Measurements from ENCODE around the gene RAC2. TPM values are rescaled to one million over a fixed set of nuclear protein-coding genes. Genes with fewer than 3 reads are reported as not detected.

RAC2 gene
- total and polyA plus RNA-seq, 9 of the 15 experiments (the other 6 are each of a cell fraction or from before 2014, with no cell fraction given) = 22.7 to 103 (median 43.3) TPM

DNA sequence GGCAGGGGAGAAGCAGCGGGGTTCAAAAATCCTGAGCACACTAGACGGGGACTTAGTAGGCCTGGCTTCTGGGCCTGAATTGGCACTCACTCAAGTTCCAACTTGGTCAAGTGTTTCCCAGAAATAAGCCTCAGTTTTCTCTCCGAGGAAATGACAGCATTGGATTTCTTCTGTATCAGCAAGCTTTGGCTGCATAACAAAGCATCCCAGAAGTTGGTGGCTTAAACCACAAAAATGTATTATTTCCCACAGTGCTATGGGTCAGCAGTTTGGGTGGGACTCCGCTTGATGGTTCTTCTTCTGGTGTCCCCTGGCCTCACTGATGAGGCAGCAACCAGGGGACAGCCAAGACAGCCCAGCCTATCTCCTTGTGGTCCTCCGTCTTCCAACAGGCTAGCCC, 36.6 kb upstream of the RAC2 start:
- H3K9me1 ChIP-seq (ENCODE audit: control insufficient read depth, insufficient read depth, low read length) = no peaks in the 10 kb centered on the region
- H3K9me3 ChIP-seq (replicated peaks; ENCODE audit: control insufficient read depth, insufficient read depth, low read depth, low read length) = no peaks in the 10 kb centered on the region
- H3K4me3 ChIP-seq = no peak overlapping the region
- ChIA-PET POLR2A (interaction anchor here (0.6 kb wide), 1 partner anchor 11 kb away, joined by 3 read pairs; no protein-coding TSS in a partner anchor), CTCF (ENCODE audit: low intra/inter-chr PET ratio) (interaction anchor here (0.6 kb wide), 1 partner anchor 183 kb away, joined by 3 read pairs; no protein-coding TSS in a partner anchor)
- H3K9ac ChIP-seq (ENCODE audit: insufficient read depth in 1 of 2, low read depth in 2 of 2, low read length in 2 of 2) = no peak overlapping the region
- peaks cover 2 to 10% of the 10 kb centered on the region in 2 experiments; a peak in 2 of 5 replicates for H3K4me1 ChIP-seq (replicated peaks in 1 of 2; ENCODE audit: control insufficient read depth in 2 of 2, insufficient read depth in 2 of 2, low read length in 2 of 2)
- H2AFZ ChIP-seq (ENCODE audit: low read depth, low read length) = no peak overlapping the region
- BruUV-seq (replicated peaks) = no TSS peak
- H3K27ac ChIP-seq (ENCODE audit: extremely low read depth, low read depth, low read length) = no peak overlapping the region
- TF ChIP-seq RBM25 (IDR thresholded peaks at IDR 0.05; ENCODE audit: low read depth, low read length, severe bottlenecking) = peak; percentile 28
- no peak for TF ChIP-seq RFX1 (IDR thresholded peaks at IDR 0.05)
- ATAC-seq (no peak), FAIRE-seq (no peak), DNase-seq (ENCODE audit: extremely low read depth in 1 of 4, low spot score in 3 of 4) (no peak)
- 67% methylated on average over 4 of the region's 5 CpGs for WGBS (ENCODE audit: insufficient coverage, low coverage, missing lambda C conversion rate)
- no peaks in the 10 kb centered on the region for H4K20me1 ChIP-seq (replicated peaks; ENCODE audit: control insufficient read depth, insufficient read depth, low read length)
- H3K79me2 ChIP-seq (ENCODE audit: control insufficient read depth, insufficient read depth, low read length) = no peaks in the 10 kb centered on the region
- H3K36me3 ChIP-seq (ENCODE audit: control insufficient read depth, insufficient read depth, low read length) = no peaks in the 10 kb centered on the region
- no peak overlapping the region for H3K4me2 ChIP-seq (ENCODE audit: insufficient read depth, low read length)
- intact Hi-C loops (cut with micrococcal nuclease) = no loop called here
- peaks cover 0 to under 1% of the 10 kb centered on the region in 2 experiments; a peak in 3 of 5 replicates for H3K27me3 ChIP-seq (ENCODE audit: control insufficient read depth in 2 of 2, insufficient read depth in 2 of 2, low read length in 2 of 2)
- in situ Hi-C loops (cut with MboI) = no loop called here

DNA sequence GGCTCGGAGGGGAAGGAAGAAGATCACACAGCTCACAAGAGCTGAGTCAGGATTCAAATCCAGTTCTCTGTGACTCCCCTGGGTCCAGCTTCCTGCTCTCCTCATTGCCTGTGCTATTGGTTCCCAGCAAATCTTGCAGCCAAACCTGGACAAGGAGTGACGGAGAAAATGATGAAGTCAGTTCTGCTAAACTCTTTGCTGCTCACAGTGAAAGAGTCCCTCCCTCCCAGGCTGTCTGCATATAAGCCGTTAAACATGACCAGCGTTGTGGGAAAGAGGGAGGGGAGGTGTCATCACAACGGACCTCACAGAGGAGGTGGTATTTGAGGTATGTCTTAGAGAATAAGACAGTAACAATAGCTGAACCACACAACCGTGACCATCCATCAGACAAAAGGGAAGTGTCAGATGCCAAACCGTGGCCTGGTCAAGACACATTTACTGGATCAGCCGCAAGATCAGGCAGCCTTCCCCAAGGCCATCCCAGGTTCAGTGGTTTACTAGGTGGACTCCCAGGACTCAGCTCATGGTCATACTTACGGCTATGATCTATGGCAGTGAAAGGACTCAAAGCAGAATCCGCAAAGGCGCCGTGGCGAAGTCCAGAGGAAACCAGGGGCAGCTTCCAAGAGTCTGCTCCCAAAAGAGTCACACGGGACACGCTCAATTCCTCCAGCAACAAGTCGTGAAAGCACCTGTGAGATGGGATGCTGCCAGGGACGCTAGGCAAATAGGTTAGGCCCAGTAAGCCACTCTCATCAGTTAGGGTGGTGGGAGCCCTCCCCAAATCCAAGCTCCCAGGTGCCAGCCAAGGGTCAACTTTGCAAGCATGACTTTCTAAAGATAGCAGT, 35.5 kb upstream of the RAC2 start:
- H3K9ac ChIP-seq (ENCODE audit: insufficient read depth in 1 of 2, low read depth in 2 of 2, low read length in 2 of 2) = no peak overlapping the region; a peak in 1 of 4 replicates
- H3K9me3 ChIP-seq (replicated peaks; ENCODE audit: control insufficient read depth, insufficient read depth, low read depth, low read length) = no peaks in the 10 kb centered on the region
- ChIA-PET POLR2A (interaction anchor here (0.5 to 1.0 kb wide), 2 partner anchors 16 to 1057 kb away, joined by 3 to 5 read pairs; no protein-coding TSS in a partner anchor), CTCF (ENCODE audit: low intra/inter-chr PET ratio) (no interaction called here)
- H3K79me2 ChIP-seq (ENCODE audit: control insufficient read depth, insufficient read depth, low read length) = no peaks in the 10 kb centered on the region
- no peak overlapping the region for H3K27ac ChIP-seq (ENCODE audit: extremely low read depth, low read depth, low read length)
- no peak for ATAC-seq
- no peak overlapping the region for H3K4me3 ChIP-seq
- H3K4me2 ChIP-seq (ENCODE audit: insufficient read depth, low read length) = no peak overlapping the region
- H3K4me1 ChIP-seq (replicated peaks in 1 of 2; ENCODE audit: control insufficient read depth in 2 of 2, insufficient read depth in 2 of 2, low read length in 2 of 2) = peaks cover 8% of the 10 kb centered on the region in 2 experiments; a peak in 4 of 5 replicates
- H3K36me3 ChIP-seq (ENCODE audit: control insufficient read depth, insufficient read depth, low read length) = no peaks in the 10 kb centered on the region
- BruUV-seq (replicated peaks) = no TSS peak
- H3K27me3 ChIP-seq (ENCODE audit: control insufficient read depth in 2 of 2, insufficient read depth in 2 of 2, low read length in 2 of 2) = no peaks in the 10 kb centered on the region; a peak in 2 of 5 replicates
- DNase-seq (ENCODE audit: extremely low read depth in 1 of 4, low spot score in 3 of 4) = no peak
- H3K9me1 ChIP-seq (ENCODE audit: control insufficient read depth, insufficient read depth, low read length) = no peaks in the 10 kb centered on the region
- WGBS (ENCODE audit: insufficient coverage, low coverage, missing lambda C conversion rate) = 34% methylated on average over 14 of the region's 17 CpGs
- no peaks in the 10 kb centered on the region for H4K20me1 ChIP-seq (replicated peaks; ENCODE audit: control insufficient read depth, insufficient read depth, low read length)
- intact Hi-C loops (cut with micrococcal nuclease) (no loop called here), in situ Hi-C loops (cut with MboI) (no loop called here)
- no peak for FAIRE-seq
- H2AFZ ChIP-seq (ENCODE audit: low read depth, low read length) = no peak overlapping the region; the same call in 1 of the 2 replicates
- TF ChIP-seq FOXP1 (CRISPR knock-in tag; IDR thresholded peaks at IDR 0.05) (no peak), MEIS2 (IDR thresholded peaks at IDR 0.05; ENCODE audit: partially characterized antibody) (peak; percentile 7), ZNF778 (CRISPR knock-in tag; IDR thresholded peaks at IDR 0.05) (no peak), MCM5 (IDR thresholded peaks at IDR 0.05; ENCODE audit: low read depth) (no peak), ZNF197 (CRISPR knock-in tag; IDR thresholded peaks at IDR 0.05; ENCODE audit: low read depth) (no peak), RBM17 (IDR thresholded peaks at IDR 0.05; ENCODE audit: borderline replicate concordance, low read depth, low read length) (no peak)
- TF ChIP-seq, protein P1, sequence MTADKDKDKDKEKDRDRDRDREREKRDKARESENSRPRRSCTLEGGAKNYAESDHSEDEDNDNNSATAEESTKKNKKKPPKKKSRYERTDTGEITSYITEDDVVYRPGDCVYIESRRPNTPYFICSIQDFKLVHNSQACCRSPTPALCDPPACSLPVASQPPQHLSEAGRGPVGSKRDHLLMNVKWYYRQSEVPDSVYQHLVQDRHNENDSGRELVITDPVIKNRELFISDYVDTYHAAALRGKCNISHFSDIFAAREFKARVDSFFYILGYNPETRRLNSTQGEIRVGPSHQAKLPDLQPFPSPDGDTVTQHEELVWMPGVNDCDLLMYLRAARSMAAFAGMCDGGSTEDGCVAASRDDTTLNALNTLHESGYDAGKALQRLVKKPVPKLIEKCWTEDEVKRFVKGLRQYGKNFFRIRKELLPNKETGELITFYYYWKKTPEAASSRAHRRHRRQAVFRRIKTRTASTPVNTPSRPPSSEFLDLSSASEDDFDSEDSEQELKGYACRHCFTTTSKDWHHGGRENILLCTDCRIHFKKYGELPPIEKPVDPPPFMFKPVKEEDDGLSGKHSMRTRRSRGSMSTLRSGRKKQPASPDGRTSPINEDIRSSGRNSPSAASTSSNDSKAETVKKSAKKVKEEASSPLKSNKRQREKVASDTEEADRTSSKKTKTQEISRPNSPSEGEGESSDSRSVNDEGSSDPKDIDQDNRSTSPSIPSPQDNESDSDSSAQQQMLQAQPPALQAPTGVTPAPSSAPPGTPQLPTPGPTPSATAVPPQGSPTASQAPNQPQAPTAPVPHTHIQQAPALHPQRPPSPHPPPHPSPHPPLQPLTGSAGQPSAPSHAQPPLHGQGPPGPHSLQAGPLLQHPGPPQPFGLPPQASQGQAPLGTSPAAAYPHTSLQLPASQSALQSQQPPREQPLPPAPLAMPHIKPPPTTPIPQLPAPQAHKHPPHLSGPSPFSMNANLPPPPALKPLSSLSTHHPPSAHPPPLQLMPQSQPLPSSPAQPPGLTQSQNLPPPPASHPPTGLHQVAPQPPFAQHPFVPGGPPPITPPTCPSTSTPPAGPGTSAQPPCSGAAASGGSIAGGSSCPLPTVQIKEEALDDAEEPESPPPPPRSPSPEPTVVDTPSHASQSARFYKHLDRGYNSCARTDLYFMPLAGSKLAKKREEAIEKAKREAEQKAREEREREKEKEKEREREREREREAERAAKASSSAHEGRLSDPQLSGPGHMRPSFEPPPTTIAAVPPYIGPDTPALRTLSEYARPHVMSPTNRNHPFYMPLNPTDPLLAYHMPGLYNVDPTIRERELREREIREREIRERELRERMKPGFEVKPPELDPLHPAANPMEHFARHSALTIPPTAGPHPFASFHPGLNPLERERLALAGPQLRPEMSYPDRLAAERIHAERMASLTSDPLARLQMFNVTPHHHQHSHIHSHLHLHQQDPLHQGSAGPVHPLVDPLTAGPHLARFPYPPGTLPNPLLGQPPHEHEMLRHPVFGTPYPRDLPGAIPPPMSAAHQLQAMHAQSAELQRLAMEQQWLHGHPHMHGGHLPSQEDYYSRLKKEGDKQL (CRISPR knock-in tag; IDR thresholded peaks at IDR 0.05; ENCODE audit: borderline replicate concordance) = no peak

Measured in K562 (cell line).